Testis (tissue), 2 donors: Measurements from ENCODE around the gene MLKL.

ENCODE experiments used
- CTCF ChIP-seq, 3 experiments: fragments of 450-650 bp in 2 of 3; fragments of 200-600 bp in 1 of 3; sonication (generic) in 1 of 3; IDR thresholded peaks; one replicate each; pipeline ENCODE4 v1.5.1; 2016 to 2019; ENCODE audit warnings: antibody characterized with exemption in 3 of 3, mild to moderate bottlenecking in 2 of 3, moderate library complexity in 1 of 3
- POLR2A ChIP-seq: fragments of 450-650 bp; IDR thresholded peaks from one replicate; pipeline ENCODE4 v1.6.1; 2017; ENCODE audit warnings: antibody characterized with exemption, mild to moderate bottlenecking, moderate library complexity

- TF ChIP-seq CTCF (IDR thresholded peaks at IDR 0.05) (no peak), POLR2A (no peak)
Measured at GRCh38 chr16:74739275-74739674, 38.6 kb upstream of the MLKL start.
